SK-N-SH (cell line): Measurements from ENCODE around the gene ZFP36L1.

Experiments used
- EP300 ChIP-seq, 2 experiments: IDR thresholded peaks; 2 replicates each; pipeline versions ENCODE4 v1.4.0 to v1.6.1; 2012; ENCODE audit warnings: borderline replicate concordance in 1 of 2, low read depth in 1 of 2, low read length in 1 of 2
- JUND ChIP-seq: IDR thresholded peaks from 2 replicates; pipeline ENCODE4 v1.4.0; 2012
- NRF1 ChIP-seq: IDR thresholded peaks from 2 replicates; pipeline ENCODE4 v1.6.1; 2012; ENCODE audit warnings: low read depth, mild to moderate bottlenecking, low read length
- POLR2AphosphoS5 ChIP-seq: IDR thresholded peaks from 2 replicates; pipeline ENCODE4 v1.6.1; 2012; ENCODE audit warnings: low read depth, low read length
- RAD21 ChIP-seq: IDR thresholded peaks from 2 replicates; pipeline ENCODE4 v1.6.1; 2012; ENCODE audit warnings: mild to moderate bottlenecking, low read length
- RFX5 ChIP-seq: IDR thresholded peaks from 2 replicates; pipeline ENCODE4 v1.6.1; 2012; ENCODE audit warnings: mild to moderate bottlenecking, improper control_type of control experiment, low read length
- TAF1 ChIP-seq: IDR thresholded peaks from 2 replicates; pipeline ENCODE4 v1.6.1; 2012; ENCODE audit warnings: low read depth, mild to moderate bottlenecking, low read length, moderate library complexity, borderline replicate concordance
- TCF12 ChIP-seq: IDR thresholded peaks from 2 replicates; pipeline ENCODE4 v1.4.0; 2012
- YY1 ChIP-seq: IDR thresholded peaks from 2 replicates; pipeline ENCODE4 v1.4.0; 2012; ENCODE audit warnings: low read depth, mild to moderate bottlenecking
- TF ChIP-seq, protein P1 (sequence below): IDR thresholded peaks from 2 replicates; pipeline ENCODE4 v1.4.0; 2012; ENCODE audit warnings: low read depth, borderline replicate concordance
- TF ChIP-seq, protein P2 (sequence below): fragments of 200-600 bp; sonication (generic); IDR thresholded peaks from 2 replicates; pipeline ENCODE4 v1.6.1; 2017; ENCODE audit warnings: antibody characterized with exemption, mild to moderate bottlenecking, moderate library complexity
- TF ChIP-seq, protein P3 (sequence below): fragments of 150-350 bp; IDR thresholded peaks from 2 replicates; pipeline ENCODE4 v1.6.1; 2016; ENCODE audit warnings: mild to moderate bottlenecking, low read depth, low read length

DNA sequence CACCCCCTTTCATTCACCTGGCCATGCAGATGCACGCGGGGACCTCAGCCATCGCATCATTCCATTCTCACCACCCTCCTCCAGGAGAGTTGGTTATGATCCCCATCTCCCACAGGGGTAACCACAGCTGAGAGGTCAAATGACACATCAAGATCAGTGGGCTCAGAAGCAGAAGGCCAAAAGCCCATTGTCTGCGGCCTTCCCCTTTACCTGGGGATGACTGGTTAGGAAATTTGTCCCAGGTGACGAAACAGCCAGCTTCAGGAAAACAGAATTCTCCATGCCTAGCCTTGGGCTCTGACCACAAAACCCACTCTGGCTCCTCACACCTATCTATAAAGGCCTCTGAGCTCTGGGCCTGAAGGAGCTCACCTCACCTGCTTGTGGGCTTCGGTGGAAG, 36.1 kb downstream of the ZFP36L1 start:
- TF ChIP-seq NRF1, result no peak
- TF ChIP-seq, protein P1, sequence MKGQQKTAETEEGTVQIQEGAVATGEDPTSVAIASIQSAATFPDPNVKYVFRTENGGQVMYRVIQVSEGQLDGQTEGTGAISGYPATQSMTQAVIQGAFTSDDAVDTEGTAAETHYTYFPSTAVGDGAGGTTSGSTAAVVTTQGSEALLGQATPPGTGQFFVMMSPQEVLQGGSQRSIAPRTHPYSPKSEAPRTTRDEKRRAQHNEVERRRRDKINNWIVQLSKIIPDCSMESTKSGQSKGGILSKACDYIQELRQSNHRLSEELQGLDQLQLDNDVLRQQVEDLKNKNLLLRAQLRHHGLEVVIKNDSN, result no peak
- no peak for TF ChIP-seq TAF1
- TF ChIP-seq, protein P2, sequence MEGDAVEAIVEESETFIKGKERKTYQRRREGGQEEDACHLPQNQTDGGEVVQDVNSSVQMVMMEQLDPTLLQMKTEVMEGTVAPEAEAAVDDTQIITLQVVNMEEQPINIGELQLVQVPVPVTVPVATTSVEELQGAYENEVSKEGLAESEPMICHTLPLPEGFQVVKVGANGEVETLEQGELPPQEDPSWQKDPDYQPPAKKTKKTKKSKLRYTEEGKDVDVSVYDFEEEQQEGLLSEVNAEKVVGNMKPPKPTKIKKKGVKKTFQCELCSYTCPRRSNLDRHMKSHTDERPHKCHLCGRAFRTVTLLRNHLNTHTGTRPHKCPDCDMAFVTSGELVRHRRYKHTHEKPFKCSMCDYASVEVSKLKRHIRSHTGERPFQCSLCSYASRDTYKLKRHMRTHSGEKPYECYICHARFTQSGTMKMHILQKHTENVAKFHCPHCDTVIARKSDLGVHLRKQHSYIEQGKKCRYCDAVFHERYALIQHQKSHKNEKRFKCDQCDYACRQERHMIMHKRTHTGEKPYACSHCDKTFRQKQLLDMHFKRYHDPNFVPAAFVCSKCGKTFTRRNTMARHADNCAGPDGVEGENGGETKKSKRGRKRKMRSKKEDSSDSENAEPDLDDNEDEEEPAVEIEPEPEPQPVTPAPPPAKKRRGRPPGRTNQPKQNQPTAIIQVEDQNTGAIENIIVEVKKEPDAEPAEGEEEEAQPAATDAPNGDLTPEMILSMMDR, result no peak
- TF ChIP-seq YY1, result no peak
- TF ChIP-seq TCF12, result no peak
- TF ChIP-seq, protein P3, sequence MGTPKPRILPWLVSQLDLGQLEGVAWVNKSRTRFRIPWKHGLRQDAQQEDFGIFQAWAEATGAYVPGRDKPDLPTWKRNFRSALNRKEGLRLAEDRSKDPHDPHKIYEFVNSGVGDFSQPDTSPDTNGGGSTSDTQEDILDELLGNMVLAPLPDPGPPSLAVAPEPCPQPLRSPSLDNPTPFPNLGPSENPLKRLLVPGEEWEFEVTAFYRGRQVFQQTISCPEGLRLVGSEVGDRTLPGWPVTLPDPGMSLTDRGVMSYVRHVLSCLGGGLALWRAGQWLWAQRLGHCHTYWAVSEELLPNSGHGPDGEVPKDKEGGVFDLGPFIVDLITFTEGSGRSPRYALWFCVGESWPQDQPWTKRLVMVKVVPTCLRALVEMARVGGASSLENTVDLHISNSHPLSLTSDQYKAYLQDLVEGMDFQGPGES, result no peak
- TF ChIP-seq RAD21, result no peak
- no peak for TF ChIP-seq RFX5
- TF ChIP-seq JUND, result no peak
- TF ChIP-seq EP300 (IDR thresholded peaks at IDR 0.05; ENCODE audit: borderline replicate concordance in 1 of 2, low read depth in 1 of 2, low read length in 1 of 2), result no peak
- no peak for TF ChIP-seq POLR2AphosphoS5
